Muscle layer of colon (tissue), 2 donors: Measurements from ENCODE around the gene MKRN2.
"Not testable (repeated sequence)": the region's sequence is repeated elsewhere in the genome, so short reads cannot be mapped to it uniquely, and the experiment has no call there.

ENCODE experiments used
- H3K27ac ChIP-seq: one replicate; pipeline ENCODE4 v1.7.0; 2013; ENCODE audit warnings: low read depth, mild to moderate bottlenecking, low read length, moderate library complexity
- H3K27me3 ChIP-seq, 2 donors: one replicate each; pipeline ENCODE4 v1.7.0; 2013; ENCODE audit warnings: low read length in 2 of 2, mild to moderate bottlenecking in 2 of 2; ENCODE audit not compliant: insufficient read depth in 2 of 2, control insufficient read depth in 1 of 2
- H3K36me3 ChIP-seq: one replicate; pipeline ENCODE4 v1.7.0; 2013; ENCODE audit warnings: mild to moderate bottlenecking, low read length; ENCODE audit not compliant: insufficient read depth
- H3K4me1 ChIP-seq: one replicate; pipeline ENCODE4 v1.7.0; 2013; ENCODE audit warnings: mild to moderate bottlenecking, low read length; ENCODE audit not compliant: insufficient read depth
- H3K4me3 ChIP-seq, 2 donors: one replicate each; pipeline ENCODE4 v1.7.0; 2013; ENCODE audit warnings: low read length in 2 of 2, low read depth in 1 of 2, mild to moderate bottlenecking in 1 of 2, moderate library complexity in 1 of 2
- H3K9ac ChIP-seq: one replicate; pipeline ENCODE4 v1.7.0; 2013; ENCODE audit warnings: low read length
- H3K9me3 ChIP-seq: one replicate; pipeline ENCODE4 v1.7.0; 2013; ENCODE audit warnings: mild to moderate bottlenecking, low read length
- donor health status: abdominal sarcoma.
- donor health status: Adenocarcinoma of cecum.

MKRN2 gene

DNA sequence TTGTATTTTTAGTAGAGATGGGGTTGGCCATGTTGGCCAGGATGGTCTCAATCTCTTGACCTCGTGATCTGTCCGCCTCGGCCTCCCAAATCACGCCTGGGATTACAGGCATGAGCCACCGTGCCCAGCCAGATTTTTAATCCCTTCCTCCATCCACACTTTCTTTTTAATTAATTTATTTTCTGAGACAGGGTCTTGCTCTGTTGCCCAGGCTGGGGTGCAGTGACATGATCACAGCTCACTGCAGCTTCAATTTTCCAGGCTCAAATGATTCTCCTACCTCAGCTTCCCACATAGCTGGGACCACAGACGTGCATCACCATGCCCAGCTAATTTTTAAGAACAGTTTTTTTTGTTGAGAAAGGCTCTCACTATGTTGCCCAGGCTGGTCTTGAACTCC is 63.4 kb downstream of the MKRN2 start:
- no peak overlapping the region for H3K9ac ChIP-seq
- no peak overlapping the region for H3K4me3 ChIP-seq
- H3K27me3 ChIP-seq = no peaks in the 10 kb centered on the region
- peaks cover 14% of the 10 kb centered on the region for H3K4me1 ChIP-seq
- H3K9me3 ChIP-seq = no peaks in the 10 kb centered on the region
- H3K27ac ChIP-seq = no peak overlapping the region
- peaks cover 16% of the 10 kb centered on the region for H3K36me3 ChIP-seq

DNA sequence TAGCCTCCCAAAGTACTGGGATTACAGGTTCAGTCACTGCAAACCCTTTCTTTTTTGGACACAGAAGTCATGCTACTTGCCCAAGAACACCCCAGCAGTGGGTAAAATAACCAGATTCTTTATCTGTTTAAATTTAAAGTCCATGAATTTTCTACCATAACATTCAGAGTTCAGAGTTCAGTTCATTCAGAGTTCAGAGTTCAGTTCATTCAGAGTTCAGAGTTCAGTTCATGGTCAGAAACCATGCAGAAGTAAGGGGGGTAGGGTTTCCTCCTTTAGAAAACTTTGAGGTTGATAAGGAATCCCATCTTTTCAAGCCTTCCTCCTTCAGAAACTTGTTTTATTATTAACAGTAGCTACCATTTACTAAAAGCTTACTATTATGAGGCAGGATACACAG is 63.8 kb downstream of the MKRN2 start:
- no peaks in the 10 kb centered on the region for H3K9me3 ChIP-seq
- H3K4me3 ChIP-seq = no peak overlapping the region

GRCh38 chr3:12622335-12622734 is 65.4 kb downstream of the MKRN2 start:
- no peak overlapping the region for H3K4me3 ChIP-seq
- no peak overlapping the region for H3K27ac ChIP-seq
- peaks cover 5% of the 10 kb centered on the region for H3K36me3 ChIP-seq
- peaks cover 23% of the 10 kb centered on the region for H3K4me1 ChIP-seq
- no peak overlapping the region for H3K9ac ChIP-seq
- H3K27me3 ChIP-seq = no peaks in the 10 kb centered on the region
- H3K9me3 ChIP-seq = no peaks in the 10 kb centered on the region

More for the DNA sequence above, 63.8 kb downstream of the MKRN2 start:
- peaks cover 12% of the 10 kb centered on the region for H3K36me3 ChIP-seq
- H3K27me3 ChIP-seq = no peaks in the 10 kb centered on the region
- no peak overlapping the region for H3K27ac ChIP-seq
- no peak overlapping the region for H3K9ac ChIP-seq
- peaks cover 18% of the 10 kb centered on the region for H3K4me1 ChIP-seq

DNA sequence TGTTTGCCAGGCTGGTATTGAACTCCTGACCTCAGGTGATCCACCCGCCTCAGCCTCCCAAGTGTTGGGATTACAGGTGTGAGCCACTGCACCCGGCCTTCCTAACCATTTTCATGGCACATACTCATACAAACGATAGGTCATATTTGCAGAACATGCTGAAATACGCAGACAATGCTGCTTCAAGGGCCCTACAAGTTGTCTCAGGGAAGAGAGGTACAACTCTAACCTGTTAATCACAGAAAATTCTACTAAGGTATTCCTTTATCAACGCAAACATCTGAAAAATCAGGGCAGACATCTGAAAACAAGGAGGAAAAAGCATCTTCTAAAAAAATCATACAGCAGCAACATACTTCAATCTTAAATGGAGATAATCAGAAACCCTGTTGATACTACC is 67.2 kb downstream of the MKRN2 start:
- H3K9ac ChIP-seq = no peak overlapping the region
- H3K4me1 ChIP-seq = peaks cover 29% of the 10 kb centered on the region
- H3K27me3 ChIP-seq = no peaks in the 10 kb centered on the region
- no peaks in the 10 kb centered on the region for H3K36me3 ChIP-seq
- no peaks in the 10 kb centered on the region for H3K9me3 ChIP-seq
- H3K27ac ChIP-seq = no peak overlapping the region
- H3K4me3 ChIP-seq = no peak overlapping the region

- H3K27ac ChIP-seq, H3K27me3 ChIP-seq, H3K9ac ChIP-seq, H3K9me3 ChIP-seq, H3K4me3 ChIP-seq, H3K36me3 ChIP-seq: not testable (repeated sequence)
- H3K4me1 ChIP-seq = peaks cover 37% of the 10 kb centered on the region
Measured at GRCh38 chr3:12624964-12625363, 68.1 kb downstream of the MKRN2 start.

DNA sequence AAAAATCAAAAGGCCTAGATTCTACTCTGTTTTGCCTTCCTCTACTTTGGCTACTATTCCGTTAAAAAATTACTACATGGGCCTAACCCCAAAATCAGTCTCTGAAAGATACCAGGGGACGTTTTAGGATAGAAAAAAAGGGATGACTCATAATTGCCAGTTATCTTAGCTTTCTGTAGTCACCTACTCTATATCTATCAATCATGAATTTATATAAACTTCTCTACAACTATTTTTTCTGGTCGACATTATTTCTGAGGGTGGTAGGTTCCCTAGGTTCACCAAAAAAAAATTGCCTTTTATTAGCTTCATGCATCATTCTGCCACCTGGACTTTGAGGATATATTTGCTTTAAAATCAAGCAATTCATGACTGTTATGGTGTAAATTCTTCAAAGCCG is 70.5 kb downstream of the MKRN2 start:
- Histone ChIP-seq H3K27ac (no peak overlapping the region), H3K4me1 (peaks cover 37% of the 10 kb centered on the region), H3K27me3 (no peaks in the 10 kb centered on the region), H3K9ac (no peak overlapping the region), H3K9me3 (no peaks in the 10 kb centered on the region), H3K36me3 (no peaks in the 10 kb centered on the region), H3K4me3 (no peak overlapping the region)

- Histone ChIP-seq H3K4me1 (peaks cover 37% of the 10 kb centered on the region), H3K27me3 (no peaks in the 10 kb centered on the region), H3K9ac (no peak overlapping the region), H3K4me3 (no peak overlapping the region), H3K9me3 (no peaks in the 10 kb centered on the region), H3K27ac (no peak overlapping the region), H3K36me3 (no peaks in the 10 kb centered on the region)
Measured at GRCh38 chr3:12628813-12629212, 71.9 kb downstream of the MKRN2 start.

DNA sequence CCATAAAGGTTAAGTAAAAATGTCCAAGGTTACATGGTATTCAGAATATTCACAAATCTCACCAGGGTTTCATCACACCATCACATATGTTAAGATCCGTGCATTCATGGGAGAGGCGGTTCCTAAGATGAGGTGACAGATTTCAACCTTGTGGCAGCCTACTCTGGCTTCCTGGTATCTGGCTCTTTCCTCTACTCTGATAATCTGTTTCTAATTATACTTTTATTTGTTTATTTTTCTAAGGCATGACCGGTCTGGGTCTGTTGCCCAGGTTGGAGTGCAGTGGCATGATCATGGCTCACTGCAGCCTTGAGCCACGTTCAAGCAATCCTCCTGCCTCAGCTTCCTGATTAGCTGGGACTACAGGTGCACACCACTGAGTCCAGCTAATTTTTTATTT is 72.7 kb downstream of the MKRN2 start:
- Histone ChIP-seq H3K27ac (no peak overlapping the region), H3K4me1 (peaks cover 33% of the 10 kb centered on the region), H3K36me3 (no peaks in the 10 kb centered on the region), H3K4me3 (no peak overlapping the region), H3K9me3 (no peaks in the 10 kb centered on the region), H3K9ac (no peak overlapping the region), H3K27me3 (no peaks in the 10 kb centered on the region)

- Histone ChIP-seq H3K4me1 (peaks cover 29% of the 10 kb centered on the region), H3K27me3 (no peaks in the 10 kb centered on the region), H3K27ac (no peak overlapping the region), H3K36me3 (no peaks in the 10 kb centered on the region), H3K9ac (no peak overlapping the region), H3K4me3 (no peak overlapping the region), H3K9me3 (no peaks in the 10 kb centered on the region)
Measured at GRCh38 chr3:12630292-12630691, 73.4 kb downstream of the MKRN2 start.

GRCh38 chr3:12630843-12631242 is 74.0 kb downstream of the MKRN2 start:
- not testable (repeated sequence) for H3K9ac ChIP-seq, H3K9me3 ChIP-seq, H3K27me3 ChIP-seq, H3K36me3 ChIP-seq, H3K27ac ChIP-seq, H3K4me3 ChIP-seq
- peaks cover 24% of the 10 kb centered on the region for H3K4me1 ChIP-seq

GRCh38 chr3:12632523-12632922 is 75.6 kb downstream of the MKRN2 start:
- Histone ChIP-seq H3K9me3 (no peaks in the 10 kb centered on the region), H3K4me3 (no peak overlapping the region), H3K27me3 (no peaks in the 10 kb centered on the region), H3K27ac (no peak overlapping the region), H3K4me1 (peaks cover 18% of the 10 kb centered on the region), H3K9ac (no peak overlapping the region), H3K36me3 (no peaks in the 10 kb centered on the region)

- H3K36me3 ChIP-seq = no peaks in the 10 kb centered on the region
- H3K27ac ChIP-seq = no peak overlapping the region
- no peaks in the 10 kb centered on the region for H3K27me3 ChIP-seq
- no peaks in the 10 kb centered on the region for H3K9me3 ChIP-seq
- no peak overlapping the region for H3K4me3 ChIP-seq
- peaks cover 20% of the 10 kb centered on the region for H3K4me1 ChIP-seq
- no peak overlapping the region for H3K9ac ChIP-seq
Measured at GRCh38 chr3:12633108-12633507, 76.2 kb downstream of the MKRN2 start.
